CD4-positive, alpha-beta T cell treated with Interleukin-1 beta for 1 hour (primary cell): Measurements from ENCODE around the gene DYNLRB2.

Source experiments
- DNase-seq, 2 donors: peaks; one replicate each; pipeline ENCODE4 v3.0.0-alpha.2; 2020 to 2022

The DYNLRB2 gene

GRCh38 chr16:80540516-80541305 is at the start of gene DYNLRB2:
Gene DYNLRB2, plus strand, starts transcription at chr16:80540993. Its CDS starts 84 bp downstream, at chr16:80541077.
- DNase-seq, result peak; percentile 96

- DNase-seq, result no peak
Measured at GRCh38 chr16:80500116-80500859, 40.5 kb upstream of the DYNLRB2 start.

DNA sequence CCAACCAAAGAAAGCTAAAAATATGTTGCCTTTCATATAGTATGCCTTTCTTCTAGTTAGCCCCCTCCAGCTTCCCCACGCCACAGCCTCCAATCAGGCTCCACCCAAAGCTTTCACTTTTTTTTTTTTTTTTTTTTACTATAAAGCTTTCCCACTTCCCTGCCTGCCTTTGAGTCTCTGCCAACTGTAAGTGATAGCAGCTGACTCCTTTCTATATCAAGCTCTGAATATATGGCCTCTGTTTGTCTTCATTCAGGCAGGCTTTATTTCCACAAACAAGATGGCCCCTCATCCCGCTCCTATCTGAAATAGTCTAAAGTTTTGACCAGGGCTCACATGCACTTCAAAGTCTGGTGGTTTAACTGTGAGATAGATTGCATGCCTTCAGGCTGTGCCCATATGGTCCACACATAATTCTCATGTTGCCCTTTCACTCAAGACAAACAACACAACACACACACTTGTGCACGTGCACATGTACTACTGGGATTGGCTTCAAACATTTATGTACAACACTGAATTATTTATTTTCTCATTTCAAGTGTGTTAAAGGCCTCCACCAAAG is 39.8 kb upstream of the DYNLRB2 start:
- DNase-seq, result no peak

GRCh38 chr16:80503107-80503506 is 37.7 kb upstream of the DYNLRB2 start:
- no peak for DNase-seq

DNA sequence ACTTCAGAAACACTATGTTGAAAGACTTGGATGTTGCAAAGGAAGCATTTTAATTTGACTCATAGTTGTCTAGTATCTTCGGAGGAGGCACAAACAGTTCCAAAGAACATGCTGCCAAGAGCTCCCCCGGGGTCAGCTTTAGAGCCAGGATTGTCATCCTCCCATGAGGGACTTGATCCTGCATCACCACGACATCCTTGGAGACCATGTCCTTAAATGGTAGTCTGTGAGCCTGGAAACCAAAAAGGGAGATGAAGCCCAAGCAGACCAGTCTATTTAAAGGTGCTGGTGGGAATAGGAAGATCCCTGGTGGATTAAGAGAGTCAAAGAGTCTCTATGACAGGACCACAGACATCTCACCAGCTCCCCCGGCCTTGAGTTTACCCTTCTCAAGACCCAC is 33.3 kb upstream of the DYNLRB2 start:
- no peak for DNase-seq

GRCh38 chr16:80509872-80510271 is 30.9 kb upstream of the DYNLRB2 start:
- DNase-seq, result no peak

GRCh38 chr16:80511824-80512592 is 28.8 kb upstream of the DYNLRB2 start:
- no peak for DNase-seq

GRCh38 chr16:80512593-80512853 is 28.3 kb upstream of the DYNLRB2 start:
- no peak for DNase-seq

DNA sequence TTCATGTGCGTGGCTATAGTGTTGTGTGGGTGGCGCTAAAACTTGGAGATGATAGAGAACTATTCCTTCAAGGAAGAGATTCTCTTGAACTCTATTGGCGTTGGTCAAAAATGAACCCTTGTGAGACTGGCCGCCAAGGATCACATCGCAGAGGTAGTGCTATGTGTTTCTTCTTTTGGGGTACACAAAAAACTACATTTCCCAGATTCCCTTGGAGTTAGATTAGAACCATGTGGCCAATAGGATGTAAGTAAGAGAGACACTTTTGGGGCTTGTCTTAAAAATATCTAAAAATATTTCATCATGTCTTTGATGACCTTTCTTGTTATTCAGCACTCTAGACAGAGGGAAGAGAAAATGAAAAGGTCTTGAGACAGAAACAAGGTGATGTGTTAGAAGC is 25.4 kb upstream of the DYNLRB2 start:
- no peak for DNase-seq

DNA sequence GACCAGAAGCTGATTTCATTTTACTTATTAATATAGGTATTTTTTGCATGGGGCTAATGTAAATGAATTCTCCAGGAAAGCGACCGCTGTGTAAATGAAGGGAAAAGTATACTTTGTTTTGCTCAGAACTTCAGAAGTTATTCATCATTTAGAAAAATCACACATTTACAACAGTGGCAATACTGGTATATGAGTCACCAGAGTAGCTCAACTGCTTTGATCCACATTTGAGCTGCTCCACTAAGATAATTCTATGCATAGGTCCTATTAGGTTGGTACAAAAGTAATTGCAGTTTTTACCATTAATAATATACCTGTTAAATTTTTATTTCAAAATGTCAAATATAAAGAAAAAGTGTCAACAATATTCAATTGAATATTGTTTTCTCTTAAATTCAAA is 22.9 kb upstream of the DYNLRB2 start:
- no peak for DNase-seq

DNA sequence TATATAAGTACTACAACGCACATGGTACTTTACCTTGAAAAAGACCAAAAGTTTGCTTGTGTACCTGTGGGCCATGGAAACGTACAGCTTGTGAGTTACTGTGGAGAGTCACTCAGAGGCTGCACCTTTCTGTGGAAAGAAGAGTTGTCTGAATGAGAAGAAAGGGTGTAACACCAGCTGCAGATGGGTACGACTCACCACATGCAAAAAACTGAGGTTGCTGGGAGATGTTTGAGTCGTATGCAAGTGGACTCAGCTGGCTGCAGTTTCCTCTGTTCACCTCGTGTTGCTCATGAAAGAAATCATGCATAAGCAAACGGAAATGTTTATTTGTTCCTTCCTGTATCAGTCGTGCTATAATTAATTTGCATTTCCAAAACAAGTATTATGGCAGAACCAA is 22.4 kb upstream of the DYNLRB2 start:
- DNase-seq, result peak; percentile 5 to 15

DNA sequence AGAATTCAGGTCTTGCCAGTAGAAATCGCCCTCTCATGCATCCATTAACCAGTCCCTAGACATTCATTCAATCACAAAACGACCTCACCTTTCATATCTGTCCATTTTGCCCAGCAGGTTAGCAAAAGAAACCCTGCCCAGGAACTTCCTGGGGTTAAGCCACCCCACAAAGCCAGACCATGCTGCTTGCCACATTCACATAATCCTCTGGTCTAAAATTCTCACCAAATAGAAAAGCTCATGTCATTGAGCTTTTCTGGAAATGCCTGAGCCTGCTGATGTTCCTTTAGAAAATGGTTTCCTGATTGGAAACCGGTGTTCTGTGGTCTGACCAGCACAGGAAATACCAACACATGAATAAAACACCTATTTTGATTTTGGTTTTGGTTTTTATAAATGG is 21.6 kb upstream of the DYNLRB2 start:
- no peak for DNase-seq

GRCh38 chr16:80525420-80525819 is 15.4 kb upstream of the DYNLRB2 start:
- no peak for DNase-seq

DNA sequence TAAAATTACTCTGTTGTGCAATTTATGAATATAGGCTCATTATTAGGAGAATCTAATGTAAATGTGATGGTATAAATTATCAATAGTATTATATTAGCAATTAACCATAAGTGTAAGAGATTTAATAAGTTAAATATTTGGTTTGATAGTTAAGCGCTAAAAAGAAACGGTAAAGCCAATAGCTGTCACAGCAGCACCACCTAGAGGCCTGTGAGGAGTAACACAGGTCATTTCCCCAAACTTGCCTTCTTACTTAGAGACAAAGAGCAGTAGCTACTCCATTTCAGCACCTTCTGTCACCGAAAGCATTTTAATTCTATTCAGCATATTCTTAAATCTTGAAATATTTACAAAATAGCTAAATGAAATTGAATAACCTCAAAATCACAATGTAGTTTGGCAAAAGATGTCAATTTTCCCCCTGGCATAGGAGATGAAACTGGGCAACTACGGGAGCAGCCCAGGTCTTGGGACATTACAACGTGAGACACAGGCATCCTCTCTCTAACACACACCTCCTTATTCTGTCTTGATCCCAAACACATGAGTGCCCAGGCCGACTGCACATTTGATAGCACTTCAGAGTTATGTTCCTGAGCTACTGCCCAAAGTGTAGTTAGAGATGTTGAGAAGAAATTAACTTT is 14.3 kb upstream of the DYNLRB2 start:
- DNase-seq, result peak; percentile 56 to 72

GRCh38 chr16:80527297-80527696 is 13.5 kb upstream of the DYNLRB2 start:
- DNase-seq, result peak; percentile 40 to 53

DNA sequence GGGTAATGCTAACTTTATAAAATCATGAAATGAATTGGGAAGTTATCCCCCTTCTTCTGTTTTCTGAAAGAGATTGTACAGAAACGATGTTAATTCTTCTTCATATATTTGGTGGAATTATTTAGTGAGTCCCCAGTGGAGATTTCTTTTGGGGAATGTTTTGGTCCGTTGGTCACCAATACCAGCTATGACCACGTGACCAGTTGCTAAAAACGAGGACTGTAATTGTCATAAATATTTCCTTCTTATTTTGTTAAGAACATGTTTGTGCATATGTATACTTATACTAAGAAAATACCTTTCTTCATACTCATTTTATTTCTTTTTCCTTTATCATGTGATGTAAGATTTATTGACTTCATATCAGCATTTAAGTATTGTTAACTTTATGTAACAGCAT is 10.3 kb upstream of the DYNLRB2 start:
- DNase-seq, result no peak

DNA sequence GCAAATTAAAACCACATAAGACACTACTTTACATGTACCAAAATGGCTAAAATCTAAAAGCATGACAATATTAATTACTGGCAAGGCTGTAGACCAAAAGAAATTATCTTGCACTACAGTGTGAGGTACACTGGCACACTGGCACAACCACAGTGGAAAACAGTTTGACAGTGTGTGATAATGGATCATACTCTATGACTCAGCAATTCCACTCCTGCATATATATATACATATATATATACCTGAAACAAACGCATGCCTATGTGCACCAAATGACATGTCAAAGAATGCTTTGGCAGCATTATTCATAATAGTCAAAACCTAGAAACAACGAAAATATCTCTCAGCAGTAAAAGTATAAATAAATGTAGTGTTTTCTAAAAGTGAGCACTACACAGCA is 4.6 kb upstream of the DYNLRB2 start:
- no peak for DNase-seq

- DNase-seq, result no peak
Measured at GRCh38 chr16:80541306-80541694, 507 bp downstream of the DYNLRB2 start.

DNA sequence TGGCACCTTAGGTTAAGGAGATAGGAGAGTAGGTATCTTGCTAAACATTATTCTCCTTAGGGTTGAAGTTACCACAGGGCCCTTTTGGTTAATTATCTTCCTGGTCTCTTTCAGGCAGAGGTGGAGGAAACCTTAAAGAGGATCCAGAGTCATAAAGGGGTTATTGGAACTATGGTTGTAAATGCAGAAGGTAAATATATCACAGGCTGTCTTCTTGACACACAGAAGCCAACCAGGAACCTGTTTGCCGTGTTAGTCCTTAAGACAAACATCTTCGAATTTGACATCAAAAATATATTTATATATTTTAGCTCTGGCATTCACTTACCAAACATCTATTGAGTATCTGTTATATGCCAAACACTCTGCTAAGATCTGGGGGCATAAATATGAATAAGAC is 2.4 kb downstream of the DYNLRB2 start:
- DNase-seq, result no peak

DNA sequence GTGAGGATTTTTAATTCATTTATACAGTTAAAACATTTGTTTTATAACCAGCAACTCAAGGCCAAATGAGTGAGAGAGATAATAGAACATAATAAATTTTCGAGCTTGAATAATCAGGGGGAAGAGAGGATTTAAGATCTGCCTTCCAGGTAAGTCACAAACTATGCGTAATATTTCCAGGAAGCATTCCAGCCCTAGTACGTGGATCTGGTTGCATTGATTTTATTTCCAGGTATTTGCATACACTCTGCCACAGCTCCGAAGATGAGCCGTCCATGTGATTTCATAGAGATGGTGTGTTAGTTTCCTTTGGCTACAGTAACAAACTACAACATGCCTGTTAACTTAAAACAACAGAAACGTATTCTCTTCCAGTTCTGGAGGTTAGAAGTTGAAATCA is 3.5 kb downstream of the DYNLRB2 start:
- no peak for DNase-seq

DNA sequence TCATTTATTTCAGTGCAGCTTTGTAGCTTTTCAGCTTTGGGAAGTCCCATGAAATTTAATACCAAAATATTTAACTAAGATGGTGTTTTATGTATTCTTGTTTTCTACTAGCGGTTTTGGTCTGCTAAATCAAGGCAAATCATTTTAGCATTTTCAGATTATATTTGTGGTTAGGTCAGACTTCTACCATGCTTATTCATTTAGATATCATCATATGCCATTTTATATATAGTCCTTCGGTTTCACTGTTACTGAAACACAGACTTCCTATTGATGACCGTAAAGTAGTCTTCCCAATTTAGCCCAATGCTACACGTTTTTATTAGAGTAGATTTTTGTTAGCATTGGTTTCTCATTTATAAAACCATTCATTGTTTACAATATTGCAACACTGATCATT is 5.5 kb downstream of the DYNLRB2 start:
- no peak for DNase-seq

DNA sequence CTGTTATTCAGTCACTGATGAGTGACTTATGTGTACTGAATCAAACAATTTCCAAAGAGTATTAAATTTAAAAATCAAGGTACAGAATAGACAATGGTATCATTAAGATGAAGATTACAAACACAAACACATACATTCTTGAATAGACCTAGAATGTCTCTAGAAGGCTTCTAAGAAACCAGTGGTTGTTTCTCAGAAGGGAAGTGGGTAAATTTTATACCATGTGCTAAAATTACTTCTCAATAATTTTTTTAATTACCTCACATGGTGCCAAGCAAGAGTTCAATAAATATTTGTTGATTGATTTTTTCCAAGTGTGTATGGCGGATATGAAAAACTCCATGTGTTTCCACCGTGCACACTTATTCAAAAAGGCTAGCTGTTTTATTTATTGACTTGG is 6.4 kb downstream of the DYNLRB2 start:
- DNase-seq, result no peak

- no peak for DNase-seq
Measured at GRCh38 chr16:80552277-80552676, 11.5 kb downstream of the DYNLRB2 start.
